PFSK-1 (cell line): ENCODE measurements around the gene TFCP2L1.

ENCODE experiments used
- POLR2AphosphoS5 ChIP-seq: IDR thresholded peaks from 2 replicates; pipeline ENCODE4 v1.6.1; 2012; ENCODE audit warnings: low read depth, mild to moderate bottlenecking, control low read depth, low read length, moderate library complexity
- SIN3A ChIP-seq: IDR thresholded peaks from 2 replicates; pipeline ENCODE4 v1.6.1; 2012; ENCODE audit warnings: mild to moderate bottlenecking, low read length, moderate library complexity, borderline replicate concordance; ENCODE audit not compliant: insufficient read depth
- TAF1 ChIP-seq: IDR thresholded peaks from 2 replicates; pipeline ENCODE4 v1.6.1; 2012; ENCODE audit warnings: low read length, control low read depth, borderline replicate concordance; ENCODE audit not compliant: insufficient read depth
- TF ChIP-seq, protein P1 (sequence below), 2 experiments: IDR thresholded peaks; 2 replicates each; pipeline versions ENCODE4 v1.6.1 to v1.8.0; 2011 to 2012; ENCODE audit warnings: low read depth in 2 of 2, low read length in 2 of 2, control low read depth in 1 of 2, inconsistent platforms in 1 of 2, mild to moderate bottlenecking in 1 of 2, moderate library complexity in 1 of 2; ENCODE audit not compliant: insufficient read depth in 1 of 2

GRCh38 chr2:121184248-121184862 lies 100.6 kb downstream of the TFCP2L1 start:
- TF ChIP-seq POLR2AphosphoS5: no peak
- no peak for TF ChIP-seq SIN3A
- no peak for TF ChIP-seq TAF1
- TF ChIP-seq, protein P1, sequence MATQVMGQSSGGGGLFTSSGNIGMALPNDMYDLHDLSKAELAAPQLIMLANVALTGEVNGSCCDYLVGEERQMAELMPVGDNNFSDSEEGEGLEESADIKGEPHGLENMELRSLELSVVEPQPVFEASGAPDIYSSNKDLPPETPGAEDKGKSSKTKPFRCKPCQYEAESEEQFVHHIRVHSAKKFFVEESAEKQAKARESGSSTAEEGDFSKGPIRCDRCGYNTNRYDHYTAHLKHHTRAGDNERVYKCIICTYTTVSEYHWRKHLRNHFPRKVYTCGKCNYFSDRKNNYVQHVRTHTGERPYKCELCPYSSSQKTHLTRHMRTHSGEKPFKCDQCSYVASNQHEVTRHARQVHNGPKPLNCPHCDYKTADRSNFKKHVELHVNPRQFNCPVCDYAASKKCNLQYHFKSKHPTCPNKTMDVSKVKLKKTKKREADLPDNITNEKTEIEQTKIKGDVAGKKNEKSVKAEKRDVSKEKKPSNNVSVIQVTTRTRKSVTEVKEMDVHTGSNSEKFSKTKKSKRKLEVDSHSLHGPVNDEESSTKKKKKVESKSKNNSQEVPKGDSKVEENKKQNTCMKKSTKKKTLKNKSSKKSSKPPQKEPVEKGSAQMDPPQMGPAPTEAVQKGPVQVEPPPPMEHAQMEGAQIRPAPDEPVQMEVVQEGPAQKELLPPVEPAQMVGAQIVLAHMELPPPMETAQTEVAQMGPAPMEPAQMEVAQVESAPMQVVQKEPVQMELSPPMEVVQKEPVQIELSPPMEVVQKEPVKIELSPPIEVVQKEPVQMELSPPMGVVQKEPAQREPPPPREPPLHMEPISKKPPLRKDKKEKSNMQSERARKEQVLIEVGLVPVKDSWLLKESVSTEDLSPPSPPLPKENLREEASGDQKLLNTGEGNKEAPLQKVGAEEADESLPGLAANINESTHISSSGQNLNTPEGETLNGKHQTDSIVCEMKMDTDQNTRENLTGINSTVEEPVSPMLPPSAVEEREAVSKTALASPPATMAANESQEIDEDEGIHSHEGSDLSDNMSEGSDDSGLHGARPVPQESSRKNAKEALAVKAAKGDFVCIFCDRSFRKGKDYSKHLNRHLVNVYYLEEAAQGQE (IDR thresholded peaks at IDR 0.05; ENCODE audit: insufficient read depth in 1 of 2, low read depth in 2 of 2, low read length in 2 of 2): no peak
